ENCODE data around the gene MAML2.

MAML2 gene

DNA sequence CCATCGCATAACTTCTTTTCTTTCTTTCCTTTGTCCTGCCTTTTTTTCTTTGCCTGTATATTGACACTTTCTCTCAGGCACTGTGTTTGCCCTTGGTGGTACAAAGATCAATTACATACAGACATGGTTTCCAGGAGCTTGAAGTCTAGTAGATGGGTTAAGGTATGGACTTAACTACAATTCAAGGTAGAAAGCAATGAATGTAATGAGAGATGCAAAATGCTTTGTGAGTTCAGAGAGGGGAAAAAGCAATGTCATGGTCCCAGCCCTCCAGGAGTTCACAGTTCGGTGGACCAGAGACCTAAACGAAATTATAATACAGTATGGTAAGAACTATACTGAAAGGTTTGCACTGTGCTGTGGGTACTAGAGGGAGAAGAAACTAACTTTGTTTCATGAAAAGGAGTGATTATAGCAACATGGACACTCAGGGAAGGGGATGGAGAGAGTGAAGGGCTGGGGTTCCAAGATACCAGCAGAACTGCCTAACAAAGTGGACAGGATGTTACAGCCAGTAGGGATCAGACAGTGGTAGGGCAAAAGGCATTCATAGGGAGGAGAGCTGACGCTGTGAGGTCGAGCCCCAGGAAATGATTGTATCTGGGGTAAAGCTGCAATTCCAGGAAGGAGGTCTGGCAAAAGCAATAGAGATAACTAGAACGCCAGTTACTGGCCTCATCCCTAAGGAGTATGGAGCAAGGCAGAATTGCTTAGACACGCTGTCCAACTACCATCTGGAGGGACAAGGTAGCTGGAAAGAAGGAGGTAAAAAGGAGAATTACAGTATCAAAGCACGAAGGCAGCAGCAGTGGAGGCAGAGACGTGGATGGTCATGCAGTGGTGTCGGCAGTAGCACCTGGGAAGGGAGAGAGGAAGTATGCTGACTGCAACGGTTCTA is 260.7 kb downstream of the MAML2 start:
- peaks cover 0 to 15% of the 10 kb centered on the region in 2 experiments for H3K36me3 ChIP-seq (ENCODE audit: control insufficient read depth in 1 of 2, insufficient read depth in 2 of 2, low read depth in 1 of 2, low read length in 2 of 2)
- no peak overlapping the region for H2BK5ac ChIP-seq (ENCODE audit: low read depth, low read length, poor library complexity, severe bottlenecking)
- H4K91ac ChIP-seq (ENCODE audit: low read length), result peak overlapping the region; percentile 23
- H2BK120ac ChIP-seq (ENCODE audit: low read depth, low read length), result no peak overlapping the region
- no peak overlapping the region for H2BK12ac ChIP-seq (ENCODE audit: low read length in 2 of 2)
- 68% methylated on average over 11 of the region's 11 CpGs for WGBS
- no peak overlapping the region for H3K4ac ChIP-seq (ENCODE audit: low read depth in 1 of 2, low read length in 2 of 2)
- H3K27ac ChIP-seq (ENCODE audit: low read length, poor library complexity, severe bottlenecking), result no peak overlapping the region
- H3K14ac ChIP-seq (ENCODE audit: low read length in 2 of 2), result peak overlapping the region in 1 of 2 experiments; percentile 10
- no peak overlapping the region for H3K23ac ChIP-seq (ENCODE audit: low read length in 2 of 2)
- peaks cover 7% of the 10 kb centered on the region for H3K4me1 ChIP-seq (ENCODE audit: control insufficient read depth, insufficient read depth, low read depth, low read length)
- H4K8ac ChIP-seq (ENCODE audit: low read length), result peak overlapping the region; percentile 66
- no peaks in the 10 kb centered on the region for H3K27me3 ChIP-seq (ENCODE audit: control insufficient read depth in 1 of 2, insufficient read depth in 1 of 2, low read length in 2 of 2)
- peaks cover 25% of the 10 kb centered on the region for H3K79me1 ChIP-seq (replicated peaks; ENCODE audit: low read length, poor library complexity, severe bottlenecking)
- no peaks in the 10 kb centered on the region for H3K9me3 ChIP-seq (ENCODE audit: control insufficient read depth, low read length)
- DNase-seq, result peak; percentile 43
- H3K4me2 ChIP-seq (ENCODE audit: low read length, poor library complexity, severe bottlenecking), result no peak overlapping the region
- no peak overlapping the region for H2AFZ ChIP-seq (ENCODE audit: low read depth, low read length)
- H2BK15ac ChIP-seq (ENCODE audit: low read depth, poor library complexity, severe bottlenecking), result no peak overlapping the region
- H2AK5ac ChIP-seq (ENCODE audit: low read length, severe bottlenecking), result peak overlapping the region; percentile 50
- no peak overlapping the region for H3K9ac ChIP-seq (ENCODE audit: low read length)
- H3K18ac ChIP-seq (ENCODE audit: low read depth in 1 of 2, low read length in 2 of 2), result peak overlapping the region in 1 of 2 experiments; percentile 46
- no peak overlapping the region for H3K4me3 ChIP-seq (ENCODE audit: insufficient read depth in 1 of 2, low read depth in 1 of 2, low read length in 2 of 2)

DNA sequence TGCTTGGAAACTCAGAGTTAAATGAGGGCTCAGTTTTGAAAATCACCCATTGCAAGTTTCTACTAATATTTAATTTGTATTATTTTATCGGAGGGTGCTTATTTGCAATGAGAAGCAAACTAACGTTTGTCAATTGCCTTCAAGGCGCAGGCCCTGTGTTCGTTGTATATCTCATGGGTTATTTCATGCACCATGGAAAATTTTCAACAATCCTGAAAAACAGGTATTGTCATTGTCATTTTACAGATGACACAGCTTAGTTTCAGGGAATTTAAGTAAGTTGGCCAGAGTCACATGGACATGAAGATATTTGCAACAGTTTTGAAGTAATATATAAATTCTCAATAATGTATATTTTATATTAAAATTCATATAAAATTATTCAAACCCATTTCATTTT is 261.4 kb downstream of the MAML2 start:
- Histone ChIP-seq H3K4me2 (ENCODE audit: low read length, poor library complexity, severe bottlenecking) (no peak overlapping the region), H3K4me3 (ENCODE audit: insufficient read depth in 1 of 2, low read depth in 1 of 2, low read length in 2 of 2) (no peak overlapping the region), H3K14ac (ENCODE audit: low read length in 2 of 2) (no peak overlapping the region), H2BK15ac (ENCODE audit: low read depth, poor library complexity, severe bottlenecking) (no peak overlapping the region), H3K27ac (ENCODE audit: low read length, poor library complexity, severe bottlenecking) (no peak overlapping the region), H2BK12ac (ENCODE audit: low read length in 2 of 2) (no peak overlapping the region), H3K23ac (ENCODE audit: low read length in 2 of 2) (no peak overlapping the region), H4K91ac (ENCODE audit: low read length) (no peak overlapping the region), H3K4me1 (ENCODE audit: control insufficient read depth, insufficient read depth, low read depth, low read length) (peaks cover 7% of the 10 kb centered on the region), H2AK5ac (ENCODE audit: low read length, severe bottlenecking) (no peak overlapping the region), H2BK5ac (ENCODE audit: low read depth, low read length, poor library complexity, severe bottlenecking) (no peak overlapping the region), H3K9me3 (ENCODE audit: control insufficient read depth, low read length) (no peaks in the 10 kb centered on the region), H2BK120ac (ENCODE audit: low read depth, low read length) (no peak overlapping the region), H3K18ac (ENCODE audit: low read depth in 1 of 2, low read length in 2 of 2) (no peak overlapping the region), H3K9ac (ENCODE audit: low read length) (no peak overlapping the region), H3K36me3 (ENCODE audit: control insufficient read depth in 1 of 2, insufficient read depth in 2 of 2, low read depth in 1 of 2, low read length in 2 of 2) (peaks cover 0 to 15% of the 10 kb centered on the region in 2 experiments), H3K27me3 (ENCODE audit: control insufficient read depth in 1 of 2, insufficient read depth in 1 of 2, low read length in 2 of 2) (no peaks in the 10 kb centered on the region), H3K4ac (ENCODE audit: low read depth in 1 of 2, low read length in 2 of 2) (no peak overlapping the region), H3K79me1 (replicated peaks; ENCODE audit: low read length, poor library complexity, severe bottlenecking) (peaks cover 22% of the 10 kb centered on the region), H2AFZ (ENCODE audit: low read depth, low read length) (no peak overlapping the region), H4K8ac (ENCODE audit: low read length) (no peak overlapping the region)
- 88% methylated on average over 4 of the region's 4 CpGs for WGBS
- DNase-seq, result no peak

DNA sequence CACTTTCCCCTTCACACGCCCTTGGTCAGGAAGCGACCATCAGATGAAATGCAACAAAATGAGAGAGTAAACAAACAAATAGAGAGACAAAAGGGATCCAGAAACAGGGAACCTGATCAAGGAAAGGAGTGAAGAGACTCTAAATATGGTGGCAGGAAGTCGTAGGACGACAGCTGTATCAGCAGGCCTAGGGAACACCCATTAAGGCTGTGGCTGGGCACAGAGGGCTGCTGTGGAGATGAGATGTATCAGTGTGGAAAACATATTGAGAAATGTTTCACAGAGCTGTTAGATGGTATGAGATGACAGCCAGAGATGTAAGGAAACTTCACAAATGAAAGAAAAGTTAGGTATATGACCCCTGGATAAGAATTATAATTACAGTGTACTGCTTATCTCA is 263.3 kb downstream of the MAML2 start:
- no peaks in the 10 kb centered on the region for H3K27me3 ChIP-seq (ENCODE audit: control insufficient read depth in 1 of 2, insufficient read depth in 1 of 2, low read length in 2 of 2)
- H3K4me2 ChIP-seq (ENCODE audit: low read length, poor library complexity, severe bottlenecking), result no peak overlapping the region
- H2BK120ac ChIP-seq (ENCODE audit: low read depth, low read length), result no peak overlapping the region
- no peak for DNase-seq
- no peak overlapping the region for H3K23ac ChIP-seq (ENCODE audit: low read length in 2 of 2)
- no peak overlapping the region for H2BK15ac ChIP-seq (ENCODE audit: low read depth, poor library complexity, severe bottlenecking)
- peaks cover 23% of the 10 kb centered on the region for H3K79me1 ChIP-seq (replicated peaks; ENCODE audit: low read length, poor library complexity, severe bottlenecking)
- no peak overlapping the region for H3K4ac ChIP-seq (ENCODE audit: low read depth in 1 of 2, low read length in 2 of 2)
- H3K4me1 ChIP-seq (ENCODE audit: control insufficient read depth, insufficient read depth, low read depth, low read length), result peaks cover 9% of the 10 kb centered on the region
- H3K18ac ChIP-seq (ENCODE audit: low read depth in 1 of 2, low read length in 2 of 2), result no peak overlapping the region
- H3K9ac ChIP-seq (ENCODE audit: low read length), result no peak overlapping the region
- peak overlapping the region; percentile 26 for H3K27ac ChIP-seq (ENCODE audit: low read length, poor library complexity, severe bottlenecking)
- H2BK5ac ChIP-seq (ENCODE audit: low read depth, low read length, poor library complexity, severe bottlenecking), result no peak overlapping the region
- 95% methylated on average over 4 of the region's 4 CpGs for WGBS
- peaks cover 0 to 12% of the 10 kb centered on the region in 2 experiments for H3K36me3 ChIP-seq (ENCODE audit: control insufficient read depth in 1 of 2, insufficient read depth in 2 of 2, low read depth in 1 of 2, low read length in 2 of 2)
- H4K91ac ChIP-seq (ENCODE audit: low read length), result no peak overlapping the region
- no peak overlapping the region for H3K4me3 ChIP-seq (ENCODE audit: insufficient read depth in 1 of 2, low read depth in 1 of 2, low read length in 2 of 2)
- H2BK12ac ChIP-seq (ENCODE audit: low read length in 2 of 2), result no peak overlapping the region
- peak overlapping the region; percentile 5 for H2AK5ac ChIP-seq (ENCODE audit: low read length, severe bottlenecking)
- H3K9me3 ChIP-seq (ENCODE audit: control insufficient read depth, low read length), result no peaks in the 10 kb centered on the region
- H3K14ac ChIP-seq (ENCODE audit: low read length in 2 of 2), result no peak overlapping the region
- H4K8ac ChIP-seq (ENCODE audit: low read length), result no peak overlapping the region
- H2AFZ ChIP-seq (ENCODE audit: low read depth, low read length), result no peak overlapping the region

DNA sequence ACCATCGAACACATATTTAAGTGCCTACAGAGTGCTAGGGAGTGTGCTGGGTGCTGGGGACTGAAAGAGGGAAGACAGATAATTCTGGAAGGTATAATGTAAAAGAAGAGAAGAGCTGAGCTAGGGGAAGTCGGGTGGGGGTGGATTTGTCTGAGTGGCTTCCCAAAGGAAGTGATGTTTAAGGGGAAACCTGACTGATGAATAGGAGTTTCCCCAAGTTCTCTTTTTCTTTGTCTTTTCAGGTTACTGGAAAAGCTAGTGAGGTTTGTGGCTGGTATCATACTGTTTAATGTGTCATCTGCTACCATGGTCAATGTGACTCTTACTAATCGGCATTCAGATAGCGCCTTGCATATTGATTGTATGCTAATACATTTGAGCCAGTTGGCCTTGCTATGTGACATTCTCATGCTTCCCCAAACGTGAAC is 267.4 kb downstream of the MAML2 start:
- Histone ChIP-seq H3K4me2 (ENCODE audit: low read length, poor library complexity, severe bottlenecking) (no peak overlapping the region), H2AFZ (ENCODE audit: low read depth, low read length) (no peak overlapping the region), H3K9ac (ENCODE audit: low read length) (peak overlapping the region; percentile 15)

More for the DNA sequence above, 267.4 kb downstream of the MAML2 start:
- no peak overlapping the region for H3K14ac ChIP-seq (ENCODE audit: low read length in 2 of 2)
- peaks cover under 1 to 12% of the 10 kb centered on the region in 2 experiments for H3K36me3 ChIP-seq (ENCODE audit: control insufficient read depth in 1 of 2, insufficient read depth in 2 of 2, low read depth in 1 of 2, low read length in 2 of 2)
- no peak overlapping the region for H2BK15ac ChIP-seq (ENCODE audit: low read depth, poor library complexity, severe bottlenecking)
- H3K4me3 ChIP-seq (ENCODE audit: insufficient read depth in 1 of 2, low read depth in 1 of 2, low read length in 2 of 2), result peak overlapping the region in 1 of 2 experiments; percentile 19
- H3K27ac ChIP-seq (ENCODE audit: low read length, poor library complexity, severe bottlenecking), result no peak overlapping the region
- peaks cover 8% of the 10 kb centered on the region for H3K4me1 ChIP-seq (ENCODE audit: control insufficient read depth, insufficient read depth, low read depth, low read length)
- H3K9me3 ChIP-seq (ENCODE audit: control insufficient read depth, low read length), result no peaks in the 10 kb centered on the region
- H3K23ac ChIP-seq (ENCODE audit: low read length in 2 of 2), result no peak overlapping the region
- H4K8ac ChIP-seq (ENCODE audit: low read length), result no peak overlapping the region
- no peak overlapping the region for H4K91ac ChIP-seq (ENCODE audit: low read length)
- WGBS, result 97% methylated on average over 5 of the region's 5 CpGs
- H3K18ac ChIP-seq (ENCODE audit: low read depth in 1 of 2, low read length in 2 of 2), result no peak overlapping the region
- no peak overlapping the region for H2BK12ac ChIP-seq (ENCODE audit: low read length in 2 of 2)
- no peak for DNase-seq
- no peak overlapping the region for H3K4ac ChIP-seq (ENCODE audit: low read depth in 1 of 2, low read length in 2 of 2)
- H2BK120ac ChIP-seq (ENCODE audit: low read depth, low read length), result no peak overlapping the region
- H3K79me1 ChIP-seq (replicated peaks; ENCODE audit: low read length, poor library complexity, severe bottlenecking), result peaks cover 9% of the 10 kb centered on the region
- H2BK5ac ChIP-seq (ENCODE audit: low read depth, low read length, poor library complexity, severe bottlenecking), result no peak overlapping the region
- no peaks in the 10 kb centered on the region for H3K27me3 ChIP-seq (ENCODE audit: control insufficient read depth in 1 of 2, insufficient read depth in 1 of 2, low read length in 2 of 2)
- H2AK5ac ChIP-seq (ENCODE audit: low read length, severe bottlenecking), result no peak overlapping the region

All from mesenchymal stem cell (in vitro differentiated cells and primary cell).